A673 (cell line): Measurements from ENCODE around the gene TMEM270.

ENCODE experiments used
- EZH2 ChIP-seq: fragments of 200-600 bp; sonication (generic); IDR thresholded peaks from 2 replicates; pipeline ENCODE4 v1.6.1; 2017; ENCODE audit warnings: borderline replicate concordance, low read depth, mild to moderate bottlenecking, mixed read lengths, antibody characterized with exemption, low read length; ENCODE audit not compliant: poor library complexity, severe bottlenecking
- TF ChIP-seq, protein P1 (sequence below): fragments of 300-800, 200-600 bp; sonication (generic); conservative IDR thresholded peaks from 2 replicates; pipeline ENCODE4 v1.5.1; 2017; ENCODE audit warnings: low read depth, mild to moderate bottlenecking, antibody characterized with exemption, low read length, moderate library complexity, mixed read lengths

DNA sequence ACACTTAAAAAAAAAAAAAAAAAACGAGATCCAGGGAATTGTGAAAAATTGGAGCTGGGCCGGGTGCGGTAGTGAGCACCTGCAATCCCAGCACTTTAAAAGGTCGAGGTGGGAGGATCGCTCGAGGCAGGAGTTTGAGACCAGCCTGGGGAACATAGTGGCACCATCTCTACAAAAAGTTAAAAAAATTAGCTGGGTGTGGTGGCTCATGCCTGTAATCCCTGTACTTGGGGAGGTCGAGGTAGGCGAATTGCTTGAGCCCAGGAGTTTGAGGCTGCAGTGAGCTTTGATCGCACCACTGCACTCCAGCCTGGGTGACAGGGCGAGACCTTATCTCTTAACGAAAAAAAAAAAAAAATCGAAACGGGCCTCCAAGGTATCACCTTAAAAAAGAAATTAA, 28.2 kb upstream of the TMEM270 start:
- TF ChIP-seq, protein P1, sequence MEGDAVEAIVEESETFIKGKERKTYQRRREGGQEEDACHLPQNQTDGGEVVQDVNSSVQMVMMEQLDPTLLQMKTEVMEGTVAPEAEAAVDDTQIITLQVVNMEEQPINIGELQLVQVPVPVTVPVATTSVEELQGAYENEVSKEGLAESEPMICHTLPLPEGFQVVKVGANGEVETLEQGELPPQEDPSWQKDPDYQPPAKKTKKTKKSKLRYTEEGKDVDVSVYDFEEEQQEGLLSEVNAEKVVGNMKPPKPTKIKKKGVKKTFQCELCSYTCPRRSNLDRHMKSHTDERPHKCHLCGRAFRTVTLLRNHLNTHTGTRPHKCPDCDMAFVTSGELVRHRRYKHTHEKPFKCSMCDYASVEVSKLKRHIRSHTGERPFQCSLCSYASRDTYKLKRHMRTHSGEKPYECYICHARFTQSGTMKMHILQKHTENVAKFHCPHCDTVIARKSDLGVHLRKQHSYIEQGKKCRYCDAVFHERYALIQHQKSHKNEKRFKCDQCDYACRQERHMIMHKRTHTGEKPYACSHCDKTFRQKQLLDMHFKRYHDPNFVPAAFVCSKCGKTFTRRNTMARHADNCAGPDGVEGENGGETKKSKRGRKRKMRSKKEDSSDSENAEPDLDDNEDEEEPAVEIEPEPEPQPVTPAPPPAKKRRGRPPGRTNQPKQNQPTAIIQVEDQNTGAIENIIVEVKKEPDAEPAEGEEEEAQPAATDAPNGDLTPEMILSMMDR = no peak
- no peak for TF ChIP-seq EZH2
